Activated CD8-positive, alpha-beta memory T cell treated with anti-CD3 and anti-CD28 coated beads, Interleukin-2, amount 50 U/mL, for 48 hours (primary cell): ENCODE measurements around the gene KNOP1.
"Not testable (repeated sequence)": the region's sequence is repeated elsewhere in the genome, so short reads cannot be mapped to it uniquely, and the experiment has no call there.

Experiments
- DNase-seq: peaks from one replicate; pipeline ENCODE4 v3.0.0-alpha.2; 2020

The KNOP1 gene

GRCh38 chr16:19679281-19679680, 38.7 kb downstream of the KNOP1 start:
- DNase-seq, result not testable (repeated sequence)

GRCh38 chr16:19678804-19679203, 39.2 kb downstream of the KNOP1 start:
- no peak for DNase-seq

- no peak for DNase-seq
Measured at GRCh38 chr16:19677402-19677801, 40.6 kb downstream of the KNOP1 start.

- no peak for DNase-seq
Measured at GRCh38 chr16:19674485-19674884, 43.5 kb downstream of the KNOP1 start.

GRCh38 chr16:19672378-19672777, 45.6 kb downstream of the KNOP1 start:
- no peak for DNase-seq

- no peak for DNase-seq
Measured at GRCh38 chr16:19666477-19666876, 51.5 kb downstream of the KNOP1 start.

- DNase-seq, result not testable (repeated sequence)
Measured at GRCh38 chr16:19665313-19665712, 52.7 kb downstream of the KNOP1 start.

GRCh38 chr16:19664166-19664565, 53.9 kb downstream of the KNOP1 start:
- no peak for DNase-seq

- no peak for DNase-seq
Measured at GRCh38 chr16:19662351-19662750, 55.7 kb downstream of the KNOP1 start.

GRCh38 chr16:19660432-19660831, 57.6 kb downstream of the KNOP1 start:
- no peak for DNase-seq

- no peak for DNase-seq
Measured at GRCh38 chr16:19659554-19659953, 58.5 kb downstream of the KNOP1 start.

- no peak for DNase-seq
Measured at GRCh38 chr16:19657831-19658230, 60.2 kb downstream of the KNOP1 start.

- no peak for DNase-seq
Measured at GRCh38 chr16:19655242-19655777, 62.7 kb downstream of the KNOP1 start.

GRCh38 chr16:19654147-19654546, 63.9 kb downstream of the KNOP1 start:
- DNase-seq, result no peak
